ENCODE data around the gene MTMR2. TPM values are rescaled to one million over a fixed set of nuclear protein-coding genes. Genes with fewer than 3 reads are reported as not detected.

The MTMR2 gene
- total and polyA plus RNA-seq, 2 of the 13 experiments (the other 11 are each of a cell fraction or from before 2014, with no cell fraction given), result 12.7 to 22.3 TPM

- TF ChIP-seq, protein P1, sequence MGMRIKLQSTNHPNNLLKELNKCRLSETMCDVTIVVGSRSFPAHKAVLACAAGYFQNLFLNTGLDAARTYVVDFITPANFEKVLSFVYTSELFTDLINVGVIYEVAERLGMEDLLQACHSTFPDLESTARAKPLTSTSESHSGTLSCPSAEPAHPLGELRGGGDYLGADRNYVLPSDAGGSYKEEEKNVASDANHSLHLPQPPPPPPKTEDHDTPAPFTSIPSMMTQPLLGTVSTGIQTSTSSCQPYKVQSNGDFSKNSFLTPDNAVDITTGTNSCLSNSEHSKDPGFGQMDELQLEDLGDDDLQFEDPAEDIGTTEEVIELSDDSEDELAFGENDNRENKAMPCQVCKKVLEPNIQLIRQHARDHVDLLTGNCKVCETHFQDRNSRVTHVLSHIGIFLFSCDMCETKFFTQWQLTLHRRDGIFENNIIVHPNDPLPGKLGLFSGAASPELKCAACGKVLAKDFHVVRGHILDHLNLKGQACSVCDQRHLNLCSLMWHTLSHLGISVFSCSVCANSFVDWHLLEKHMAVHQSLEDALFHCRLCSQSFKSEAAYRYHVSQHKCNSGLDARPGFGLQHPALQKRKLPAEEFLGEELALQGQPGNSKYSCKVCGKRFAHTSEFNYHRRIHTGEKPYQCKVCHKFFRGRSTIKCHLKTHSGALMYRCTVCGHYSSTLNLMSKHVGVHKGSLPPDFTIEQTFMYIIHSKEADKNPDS (CRISPR knock-in tag; IDR thresholded peaks at IDR 0.05), result no peak
- TF ChIP-seq ZFY (CRISPR knock-in tag; IDR thresholded peaks at IDR 0.05), result no peak
- 0 out of 2 replicates have a peak, but pooled peaks have one; percentile 35 for TF ChIP-seq ISX (CRISPR knock-in tag; conservative IDR thresholded peaks at IDR 0.05)
- TF ChIP-seq MEIS1 (CRISPR knock-in tag; IDR thresholded peaks at IDR 0.05; ENCODE audit: borderline replicate concordance), result no peak
- no peak for TF ChIP-seq ZMYM4 (CRISPR knock-in tag; IDR thresholded peaks at IDR 0.05)
- TF ChIP-seq ZNF607 (CRISPR knock-in tag; IDR thresholded peaks at IDR 0.05; ENCODE audit: borderline replicate concordance), result no peak
- no peak for TF ChIP-seq HNF4A (CRISPR knock-in tag; IDR thresholded peaks at IDR 0.05)
- TF ChIP-seq ZNF737 (CRISPR knock-in tag; IDR thresholded peaks at IDR 0.05; ENCODE audit: borderline replicate concordance), result no peak
- no peak for TF ChIP-seq TP53 (CRISPR knock-in tag; conservative IDR thresholded peaks at IDR 0.05)
- TF ChIP-seq, protein P2, sequence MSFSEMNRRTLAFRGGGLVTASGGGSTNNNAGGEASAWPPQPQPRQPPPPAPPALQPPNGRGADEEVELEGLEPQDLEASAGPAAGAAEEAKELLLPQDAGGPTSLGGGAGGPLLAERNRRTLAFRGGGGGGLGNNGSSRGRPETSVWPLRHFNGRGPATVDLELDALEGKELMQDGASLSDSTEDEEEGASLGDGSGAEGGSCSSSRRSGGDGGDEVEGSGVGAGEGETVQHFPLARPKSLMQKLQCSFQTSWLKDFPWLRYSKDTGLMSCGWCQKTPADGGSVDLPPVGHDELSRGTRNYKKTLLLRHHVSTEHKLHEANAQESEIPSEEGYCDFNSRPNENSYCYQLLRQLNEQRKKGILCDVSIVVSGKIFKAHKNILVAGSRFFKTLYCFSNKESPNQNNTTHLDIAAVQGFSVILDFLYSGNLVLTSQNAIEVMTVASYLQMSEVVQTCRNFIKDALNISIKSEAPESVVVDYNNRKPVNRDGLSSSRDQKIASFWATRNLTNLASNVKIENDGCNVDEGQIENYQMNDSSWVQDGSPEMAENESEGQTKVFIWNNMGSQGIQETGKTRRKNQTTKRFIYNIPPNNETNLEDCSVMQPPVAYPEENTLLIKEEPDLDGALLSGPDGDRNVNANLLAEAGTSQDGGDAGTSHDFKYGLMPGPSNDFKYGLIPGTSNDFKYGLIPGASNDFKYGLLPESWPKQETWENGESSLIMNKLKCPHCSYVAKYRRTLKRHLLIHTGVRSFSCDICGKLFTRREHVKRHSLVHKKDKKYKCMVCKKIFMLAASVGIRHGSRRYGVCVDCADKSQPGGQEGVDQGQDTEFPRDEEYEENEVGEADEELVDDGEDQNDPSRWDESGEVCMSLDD (CRISPR knock-in tag; IDR thresholded peaks at IDR 0.05; ENCODE audit: borderline replicate concordance), result no peak
- TF ChIP-seq RFX1 (IDR thresholded peaks at IDR 0.05), result no peak
- TF ChIP-seq POLR2A (IDR thresholded peaks at IDR 0.05; ENCODE audit: insufficient read depth in 1 of 2, low read depth in 2 of 2, low read length in 2 of 2), result peak; percentile 39 to 87; a peak in 2 of 4 replicates
- TF ChIP-seq IKZF1 (IDR thresholded peaks at IDR 0.05), result no peak
- TF ChIP-seq HIVEP1 (CRISPR knock-in tag; IDR thresholded peaks at IDR 0.05), result 0 out of 2 replicates have a peak, but pooled peaks have one; percentile 20
- peak; percentile 47; the same call in 1 of the 2 replicates for TF ChIP-seq CEBPB (IDR thresholded peaks at IDR 0.05; ENCODE audit: borderline replicate concordance, low read depth, low read length)
- TF ChIP-seq ZNF800 (CRISPR knock-in tag; IDR thresholded peaks at IDR 0.05), result peak; percentile 67; the same call in 1 of the 2 replicates
- no peak for TF ChIP-seq ZNF496 (CRISPR knock-in tag; IDR thresholded peaks at IDR 0.05; ENCODE audit: insufficient replicate concordance)
- TF ChIP-seq SPEN (CRISPR knock-in tag; IDR thresholded peaks at IDR 0.05; ENCODE audit: low read depth), result no peak
- peak; percentile 80; the same call in 1 of the 2 replicates for TF ChIP-seq RFXAP (CRISPR knock-in tag; IDR thresholded peaks at IDR 0.05; ENCODE audit: borderline replicate concordance)
- TF ChIP-seq ZBTB3 (CRISPR knock-in tag; IDR thresholded peaks at IDR 0.05; ENCODE audit: borderline replicate concordance, low read depth), result no peak
- peak; percentile 59; the same call in 1 of the 2 replicates for TF ChIP-seq TOPORS (CRISPR knock-in tag; IDR thresholded peaks at IDR 0.05)
- TF ChIP-seq, protein P3, sequence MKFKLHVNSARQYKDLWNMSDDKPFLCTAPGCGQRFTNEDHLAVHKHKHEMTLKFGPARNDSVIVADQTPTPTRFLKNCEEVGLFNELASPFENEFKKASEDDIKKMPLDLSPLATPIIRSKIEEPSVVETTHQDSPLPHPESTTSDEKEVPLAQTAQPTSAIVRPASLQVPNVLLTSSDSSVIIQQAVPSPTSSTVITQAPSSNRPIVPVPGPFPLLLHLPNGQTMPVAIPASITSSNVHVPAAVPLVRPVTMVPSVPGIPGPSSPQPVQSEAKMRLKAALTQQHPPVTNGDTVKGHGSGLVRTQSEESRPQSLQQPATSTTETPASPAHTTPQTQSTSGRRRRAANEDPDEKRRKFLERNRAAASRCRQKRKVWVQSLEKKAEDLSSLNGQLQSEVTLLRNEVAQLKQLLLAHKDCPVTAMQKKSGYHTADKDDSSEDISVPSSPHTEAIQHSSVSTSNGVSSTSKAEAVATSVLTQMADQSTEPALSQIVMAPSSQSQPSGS (CRISPR knock-in tag; IDR thresholded peaks at IDR 0.05), result 0 out of 2 replicates have a peak, but pooled peaks have one; percentile 2
Observed at GRCh38 chr11:95790933-95791708, 132.8 kb downstream of the MTMR2 start (continued).

Data from HepG2 (cell line).